Inferior parietal cortex (tissue), 1 donor: ENCODE measurements around the gene INSL3.
"Not testable (repeated sequence)": the region's sequence is repeated elsewhere in the genome, so short reads cannot be mapped to it uniquely, and the experiment has no call there.

Experiments
- DNase-seq: peaks from one replicate; pipeline ENCODE4 v3.0.0-alpha.2; 2016; ENCODE audit errors: extremely low spot score

Gene INSL3

DNA sequence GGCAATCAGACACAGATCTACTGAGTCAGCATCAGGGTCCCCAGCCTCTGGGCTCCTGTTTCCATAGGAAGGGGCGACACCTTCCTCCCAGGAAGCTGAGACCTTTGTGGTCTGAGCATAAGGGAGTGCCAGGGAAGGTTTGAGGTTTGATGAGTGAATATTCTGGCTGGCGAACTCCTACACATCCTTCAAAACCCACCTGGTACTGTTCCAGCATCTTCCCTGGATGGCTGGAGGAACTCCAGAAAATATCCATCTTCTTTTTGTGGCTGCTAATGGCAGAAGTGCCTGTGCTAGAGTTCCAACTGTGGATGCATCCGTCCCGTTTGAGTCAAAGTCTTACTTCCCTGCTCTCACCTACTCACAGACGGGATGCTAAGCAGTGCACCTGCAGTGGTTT is 9.2 kb downstream of the INSL3 start:
- no peak for DNase-seq

GRCh38 chr19:17811681-17812080 is 9.6 kb downstream of the INSL3 start:
- no peak for DNase-seq

GRCh38 chr19:17811103-17811502 is 10.2 kb downstream of the INSL3 start:
- no peak for DNase-seq

DNA sequence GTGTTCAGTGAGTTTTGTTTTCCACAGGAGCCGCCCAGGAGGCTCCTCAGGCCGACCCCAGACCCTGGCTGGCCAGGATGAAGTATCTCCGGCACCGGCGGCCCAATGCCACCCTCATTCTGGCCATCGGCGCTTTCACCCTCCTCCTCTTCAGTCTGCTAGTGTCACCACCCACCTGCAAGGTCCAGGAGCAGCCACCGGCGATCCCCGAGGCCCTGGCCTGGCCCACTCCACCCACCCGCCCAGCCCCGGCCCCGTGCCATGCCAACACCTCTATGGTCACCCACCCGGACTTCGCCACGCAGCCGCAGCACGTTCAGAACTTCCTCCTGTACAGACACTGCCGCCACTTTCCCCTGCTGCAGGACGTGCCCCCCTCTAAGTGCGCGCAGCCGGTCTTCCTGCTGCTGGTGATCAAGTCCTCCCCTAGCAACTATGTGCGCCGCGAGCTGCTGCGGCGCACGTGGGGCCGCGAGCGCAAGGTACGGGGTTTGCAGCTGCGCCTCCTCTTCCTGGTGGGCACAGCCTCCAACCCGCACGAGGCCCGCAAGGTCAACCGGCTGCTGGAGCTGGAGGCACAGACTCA is 13.5 kb downstream of the INSL3 start:
- no peak for DNase-seq

- DNase-seq, result no peak
Observed at GRCh38 chr19:17806945-17807344, 14.4 kb downstream of the INSL3 start.

GRCh38 chr19:17805427-17805826 is 15.9 kb downstream of the INSL3 start:
- no peak for DNase-seq

- DNase-seq, result no peak
Observed at GRCh38 chr19:17803264-17803896, 17.9 kb downstream of the INSL3 start.

GRCh38 chr19:17802137-17802858 is 19.0 kb downstream of the INSL3 start:
- DNase-seq, result no peak

DNA sequence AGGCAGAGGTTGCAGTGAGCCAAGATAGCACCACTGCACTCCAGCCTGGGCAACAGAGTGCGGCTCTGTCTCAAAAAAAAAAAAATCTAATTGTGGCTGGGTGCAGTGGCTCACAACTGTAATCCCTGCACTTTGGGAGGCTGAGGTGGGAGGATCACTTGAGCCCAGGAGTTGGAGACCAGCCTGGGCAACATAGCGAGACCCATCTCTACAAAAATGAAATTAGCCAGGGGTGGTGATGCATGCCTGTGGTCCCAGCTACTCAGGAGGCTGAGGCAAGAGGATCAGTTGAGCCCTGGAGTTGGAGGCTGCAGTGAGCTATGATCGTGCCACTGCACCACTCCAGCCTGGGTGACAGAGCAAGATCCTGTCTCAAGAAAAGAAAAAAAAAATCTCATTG is 22.7 kb downstream of the INSL3 start:
- not testable (repeated sequence) for DNase-seq

DNA sequence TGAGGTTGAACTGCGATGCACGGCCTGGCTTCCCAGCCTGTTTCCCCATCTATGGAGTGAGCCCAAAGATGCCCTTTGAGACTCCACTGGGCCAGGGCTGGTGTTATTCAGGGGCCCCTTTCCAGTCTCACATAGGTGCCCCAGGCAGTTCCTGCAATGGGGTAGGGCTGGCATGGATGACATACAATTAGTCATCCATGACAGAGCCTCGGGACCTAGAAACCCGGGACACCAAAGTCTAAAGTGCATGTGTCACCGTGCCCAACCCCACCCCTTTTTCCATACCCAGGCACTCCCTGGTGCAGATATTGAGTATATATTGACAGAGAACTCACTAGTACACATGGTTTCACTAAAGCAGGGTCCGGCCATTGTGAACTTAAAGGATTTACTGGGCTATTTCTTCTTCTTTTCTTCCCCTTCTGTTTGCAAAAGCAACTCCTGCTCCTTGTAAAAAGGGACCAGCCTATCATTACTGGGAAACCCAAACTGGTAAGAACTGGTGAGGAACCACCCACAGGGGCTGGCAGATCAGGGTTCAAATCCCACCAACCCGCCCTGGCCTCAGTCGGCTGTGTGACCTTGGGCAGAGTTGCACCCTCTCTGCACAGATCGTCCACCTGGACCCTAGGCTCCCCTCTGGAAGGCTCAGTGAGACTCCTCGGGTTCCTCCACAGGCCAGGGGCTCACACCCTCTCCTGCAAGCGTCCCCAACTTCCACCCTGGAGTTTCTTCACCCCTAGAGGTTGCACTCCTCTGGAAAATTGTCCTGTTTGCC is 23.7 kb downstream of the INSL3 start:
- no peak for DNase-seq

GRCh38 chr19:17796838-17797423 is 24.4 kb downstream of the INSL3 start:
- DNase-seq, result no peak

DNA sequence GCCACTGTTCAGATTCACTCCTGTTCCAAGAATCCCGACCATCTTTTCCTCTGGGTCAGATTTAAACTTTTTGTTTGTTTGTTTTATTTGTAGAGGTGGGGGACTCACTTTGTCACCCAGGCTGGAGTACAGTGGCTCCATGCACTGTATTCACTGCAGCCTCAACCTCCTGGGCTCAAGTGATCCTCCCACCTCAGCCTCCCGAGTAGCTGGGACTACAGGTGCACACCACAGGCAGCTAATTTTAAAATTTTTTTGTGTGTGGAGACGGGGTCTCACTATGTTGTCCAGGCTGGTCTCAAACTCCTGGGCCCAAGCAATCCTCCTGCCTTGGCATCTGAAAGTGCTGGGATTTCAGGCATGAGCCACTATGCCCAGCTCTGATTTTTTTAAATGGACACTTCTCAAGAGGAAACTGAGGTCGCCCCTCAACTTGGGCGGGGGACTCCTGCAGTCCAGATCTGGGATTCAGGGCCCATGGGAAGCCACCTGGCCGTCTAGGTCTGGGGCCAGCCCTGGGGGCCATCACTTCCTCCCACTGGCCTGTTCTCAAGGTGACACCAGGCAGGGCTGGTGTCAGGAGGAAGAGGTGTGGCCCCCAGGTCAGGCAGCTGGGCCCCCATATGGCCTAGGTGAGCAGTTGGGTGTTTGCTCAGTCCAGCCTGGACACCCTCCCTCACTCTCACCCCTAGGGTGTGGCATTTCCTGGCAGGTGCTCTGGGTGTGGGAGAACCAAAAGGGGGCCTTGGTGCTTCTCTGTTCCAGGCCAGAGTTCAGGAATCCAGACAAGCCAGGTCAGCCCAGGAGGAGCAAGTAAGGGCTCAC is 25.1 kb downstream of the INSL3 start:
- DNase-seq, result no peak

DNA sequence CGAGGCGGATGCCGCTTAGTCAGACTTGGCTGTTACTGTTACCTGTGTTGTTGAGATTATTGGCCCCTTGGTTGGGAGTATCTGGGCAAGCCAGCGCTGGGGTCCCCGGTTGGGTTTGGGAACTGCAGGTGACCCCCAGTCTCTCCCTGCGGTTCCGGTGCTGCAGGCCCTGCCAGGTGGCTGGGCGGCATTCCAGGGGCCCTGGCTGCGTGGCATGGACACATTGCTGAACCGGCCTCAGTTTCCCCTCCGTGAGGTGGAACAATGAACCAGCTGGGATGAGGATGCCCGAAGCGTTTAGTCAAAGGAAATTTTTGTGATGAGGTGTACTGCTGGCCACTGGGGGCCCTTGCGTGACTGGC is 25.8 kb downstream of the INSL3 start:
- no peak for DNase-seq

DNA sequence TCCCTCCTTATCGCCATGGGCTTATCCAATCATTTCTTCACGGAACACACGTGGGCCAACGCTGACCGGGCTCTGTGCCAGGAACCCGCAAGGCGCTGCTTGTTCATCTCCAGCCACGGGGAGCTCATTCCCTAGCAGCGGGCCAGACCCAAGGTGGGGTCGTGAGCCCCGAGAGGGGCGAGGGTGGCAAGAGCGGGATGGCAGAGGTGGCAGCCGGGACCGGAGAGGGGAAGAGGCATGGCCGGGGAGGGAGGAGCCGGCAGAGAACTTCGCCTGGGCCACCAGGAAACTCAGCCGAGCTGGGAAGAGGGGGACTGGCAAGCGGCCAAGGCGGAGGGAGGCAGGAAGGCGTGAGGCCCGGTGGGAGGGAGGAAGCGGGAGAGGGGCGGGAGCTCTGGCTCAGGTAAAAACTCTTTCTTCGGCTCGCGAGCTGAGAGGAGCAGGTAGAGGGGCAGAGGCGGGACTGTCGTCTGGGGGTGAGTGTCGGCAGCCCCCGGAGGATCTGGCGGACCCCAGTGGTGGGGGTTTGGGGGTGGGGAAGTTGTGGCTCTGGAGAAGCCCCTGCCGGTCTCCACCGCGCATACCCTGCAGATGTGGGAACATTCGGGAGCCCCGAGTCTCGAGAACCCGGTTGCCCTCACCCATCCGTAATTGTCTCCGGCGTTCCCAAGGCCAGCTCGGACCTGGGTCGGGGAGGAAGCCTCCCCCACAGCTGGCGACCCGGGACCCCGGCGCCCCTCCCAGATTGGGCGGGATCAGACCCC is 26.4 kb downstream of the INSL3 start, which contains the start of gene B3GNT3:
Gene B3GNT3, plus strand, starts transcription at position 408 of the 764 bp plus-strand sequence. CDS start 12,670 bp downstream, outside the sequence.
- no peak for DNase-seq

DNA sequence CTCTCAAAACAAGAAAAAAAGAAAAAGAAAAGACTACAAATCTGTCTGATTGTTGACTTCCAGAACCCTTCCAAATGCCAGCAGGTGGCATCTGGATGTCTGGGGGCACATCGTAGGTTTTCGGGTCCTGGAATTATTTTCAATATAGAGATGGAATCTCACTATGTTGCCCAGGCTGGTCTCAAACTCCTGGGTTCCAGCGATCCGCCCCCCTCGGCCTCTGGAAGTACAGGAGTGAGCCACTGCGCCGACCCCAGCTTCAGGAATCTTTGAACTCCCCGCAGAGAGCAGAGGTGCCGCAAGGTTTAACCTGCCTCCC is 26.9 kb downstream of the INSL3 start:
- DNase-seq, result no peak

- DNase-seq, result no peak
Observed at GRCh38 chr19:17790059-17790780, 31.1 kb downstream of the INSL3 start.

DNA sequence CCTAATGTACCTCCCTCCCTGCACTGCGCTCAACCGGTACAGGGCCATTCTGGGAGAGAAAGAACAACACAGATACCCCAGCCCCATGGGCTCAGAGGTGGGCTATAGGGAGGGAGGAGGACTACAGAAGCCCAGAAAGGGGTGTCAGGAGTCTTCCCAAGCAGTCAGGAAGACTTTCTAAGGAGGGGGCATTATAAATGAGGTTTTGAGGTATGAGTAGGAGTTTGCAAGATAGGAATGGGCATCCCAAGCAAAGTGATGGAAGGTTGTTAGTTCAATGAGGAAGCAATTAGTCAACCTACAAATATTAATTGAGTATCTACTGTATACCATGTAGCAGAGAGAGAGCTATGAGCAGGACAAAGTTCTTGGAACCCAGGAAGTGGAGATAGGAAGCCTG is 32.7 kb downstream of the INSL3 start:
- DNase-seq, result no peak

- DNase-seq, result no peak
Observed at GRCh38 chr19:17787274-17787913, 33.9 kb downstream of the INSL3 start.
